ENCODE results near the gene HTR1B.
A peak's percentile ranks its signal among the peaks of the same experiment; 100 is the strongest.

The HTR1B gene

DNA sequence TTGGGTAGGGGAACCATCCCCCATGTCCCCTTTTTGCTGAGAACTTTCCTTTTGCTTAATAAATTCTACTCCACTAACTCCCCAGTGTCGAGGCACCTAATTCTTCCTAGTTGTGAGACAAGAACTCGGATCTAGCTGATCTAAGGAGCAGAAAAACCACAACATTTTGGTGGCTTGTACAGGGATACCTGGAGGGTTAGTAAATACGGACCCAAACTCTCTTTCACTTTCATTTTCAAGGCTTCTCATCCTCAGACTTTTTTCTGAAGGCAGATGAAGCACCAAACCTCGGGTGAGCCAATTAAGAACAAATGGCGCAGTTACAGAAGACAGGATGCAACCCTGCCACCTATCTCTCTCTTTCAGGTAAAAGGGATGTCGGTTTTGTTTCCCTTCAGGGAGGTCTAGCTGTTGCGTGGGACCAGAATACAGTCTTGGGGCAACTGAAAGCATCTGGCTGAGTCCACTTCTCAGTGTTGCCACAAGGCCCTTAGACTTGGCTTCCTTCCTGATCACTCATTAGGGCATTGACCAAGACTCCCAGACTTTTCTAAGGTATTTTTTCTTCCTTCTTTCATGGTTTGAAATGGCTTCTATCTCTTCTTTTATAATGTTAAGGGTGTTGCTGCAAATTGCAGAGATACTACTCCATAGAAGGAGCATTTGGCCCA is 11.1 kb upstream of the HTR1B start:
- Histone ChIP-seq H3K27me3 (ENCODE audit: control insufficient read depth in 1 of 2, insufficient read depth in 1 of 2, low read length in 2 of 2) (no peaks in the 10 kb centered on the region), H3K4me3 (ENCODE audit: insufficient read depth in 1 of 2, low read depth in 1 of 2, low read length in 2 of 2) (peak overlapping the region in 1 of 2 experiments; percentile 41), H3K36me3 (ENCODE audit: control insufficient read depth in 1 of 2, insufficient read depth in 2 of 2, low read depth in 1 of 2, low read length in 2 of 2) (no peaks in the 10 kb centered on the region), H3K4me2 (ENCODE audit: low read length, poor library complexity, severe bottlenecking) (no peak overlapping the region), H3K9me3 (ENCODE audit: control insufficient read depth, low read length) (no peaks in the 10 kb centered on the region), H2BK5ac (ENCODE audit: low read depth, low read length, poor library complexity, severe bottlenecking) (no peak overlapping the region), H2AK5ac (ENCODE audit: low read length, severe bottlenecking) (no peak overlapping the region), H2BK120ac (ENCODE audit: low read depth, low read length) (no peak overlapping the region), H2BK12ac (ENCODE audit: low read length in 2 of 2) (no peak overlapping the region), H2BK15ac (ENCODE audit: low read depth, poor library complexity, severe bottlenecking) (no peak overlapping the region), H2AFZ (ENCODE audit: low read depth, low read length) (no peak overlapping the region), H3K27ac (ENCODE audit: low read length, poor library complexity, severe bottlenecking) (no peak overlapping the region), H3K18ac (ENCODE audit: low read depth in 1 of 2, low read length in 2 of 2) (no peak overlapping the region), H3K9ac (ENCODE audit: low read length) (no peak overlapping the region), H3K4me1 (ENCODE audit: control insufficient read depth, insufficient read depth, low read depth, low read length) (no peaks in the 10 kb centered on the region), H3K79me1 (replicated peaks; ENCODE audit: low read length, poor library complexity, severe bottlenecking) (no peaks in the 10 kb centered on the region), H3K23ac (ENCODE audit: low read length in 2 of 2) (no peak overlapping the region), H3K4ac (ENCODE audit: low read depth in 1 of 2, low read length in 2 of 2) (no peak overlapping the region), H3K14ac (ENCODE audit: low read length in 2 of 2) (no peak overlapping the region), H4K91ac (ENCODE audit: low read length) (no peak overlapping the region), H4K8ac (ENCODE audit: low read length) (no peak overlapping the region)
- peak; percentile 22 for DNase-seq
- 85% methylated on average over 7 of the region's 7 CpGs for WGBS

GRCh38 chr6:77470983-77471382 is 7.7 kb upstream of the HTR1B start:
- no peaks in the 10 kb centered on the region for H3K9me3 ChIP-seq (ENCODE audit: control insufficient read depth, low read length)
- no peaks in the 10 kb centered on the region for H3K79me1 ChIP-seq (replicated peaks; ENCODE audit: low read length, poor library complexity, severe bottlenecking)
- H3K23ac ChIP-seq (ENCODE audit: low read length in 2 of 2), result no peak overlapping the region
- H2BK12ac ChIP-seq (ENCODE audit: low read length in 2 of 2), result no peak overlapping the region
- no peak for DNase-seq
- H4K91ac ChIP-seq (ENCODE audit: low read length), result no peak overlapping the region
- WGBS, result 80% methylated on average over 1 of the region's 1 CpG
- no peak overlapping the region for H3K14ac ChIP-seq (ENCODE audit: low read length in 2 of 2)
- no peak overlapping the region for H2BK120ac ChIP-seq (ENCODE audit: low read depth, low read length)
- no peak overlapping the region for H2AFZ ChIP-seq (ENCODE audit: low read depth, low read length)
- H4K8ac ChIP-seq (ENCODE audit: low read length), result no peak overlapping the region
- H2BK5ac ChIP-seq (ENCODE audit: low read depth, low read length, poor library complexity, severe bottlenecking), result no peak overlapping the region
- no peaks in the 10 kb centered on the region for H3K36me3 ChIP-seq (ENCODE audit: control insufficient read depth in 1 of 2, insufficient read depth in 2 of 2, low read depth in 1 of 2, low read length in 2 of 2)
- H3K27me3 ChIP-seq (ENCODE audit: control insufficient read depth in 1 of 2, insufficient read depth in 1 of 2, low read length in 2 of 2), result peaks cover 0 to 4% of the 10 kb centered on the region in 2 experiments
- no peak overlapping the region for H3K4me3 ChIP-seq (ENCODE audit: insufficient read depth in 1 of 2, low read depth in 1 of 2, low read length in 2 of 2)
- H3K9ac ChIP-seq (ENCODE audit: low read length), result no peak overlapping the region
- H2AK5ac ChIP-seq (ENCODE audit: low read length, severe bottlenecking), result no peak overlapping the region
- H3K4me1 ChIP-seq (ENCODE audit: control insufficient read depth, insufficient read depth, low read depth, low read length), result peaks cover 3% of the 10 kb centered on the region
- H3K4ac ChIP-seq (ENCODE audit: low read depth in 1 of 2, low read length in 2 of 2), result no peak overlapping the region
- no peak overlapping the region for H3K18ac ChIP-seq (ENCODE audit: low read depth in 1 of 2, low read length in 2 of 2)
- no peak overlapping the region for H3K4me2 ChIP-seq (ENCODE audit: low read length, poor library complexity, severe bottlenecking)
- H2BK15ac ChIP-seq (ENCODE audit: low read depth, poor library complexity, severe bottlenecking), result no peak overlapping the region
- H3K27ac ChIP-seq (ENCODE audit: low read length, poor library complexity, severe bottlenecking), result no peak overlapping the region

GRCh38 chr6:77468939-77469338 is 5.6 kb upstream of the HTR1B start:
- WGBS, result 89% methylated on average over 6 of the region's 6 CpGs
- peaks cover 0 to 24% of the 10 kb centered on the region in 2 experiments for H3K27me3 ChIP-seq (ENCODE audit: control insufficient read depth in 1 of 2, insufficient read depth in 1 of 2, low read length in 2 of 2)

GRCh38 chr6:77466451-77467437 is 3.5 kb upstream of the HTR1B start:
- Histone ChIP-seq H3K4me3 (ENCODE audit: insufficient read depth in 1 of 2, low read depth in 1 of 2, low read length in 2 of 2) (peak overlapping the region; percentile 62 to 83), H3K36me3 (ENCODE audit: control insufficient read depth in 1 of 2, insufficient read depth in 2 of 2, low read depth in 1 of 2, low read length in 2 of 2) (no peaks in the 10 kb centered on the region), H2AK5ac (ENCODE audit: low read length, severe bottlenecking) (no peak overlapping the region), H2BK120ac (ENCODE audit: low read depth, low read length) (no peak overlapping the region), H3K23ac (ENCODE audit: low read length in 2 of 2) (peak overlapping the region in 1 of 2 experiments; percentile 42), H3K9me3 (ENCODE audit: control insufficient read depth, low read length) (peaks cover 4% of the 10 kb centered on the region), H3K4me2 (ENCODE audit: low read length, poor library complexity, severe bottlenecking) (peak overlapping the region; percentile 75), H3K27me3 (ENCODE audit: control insufficient read depth in 1 of 2, insufficient read depth in 1 of 2, low read length in 2 of 2) (peaks cover 3 to 46% of the 10 kb centered on the region in 2 experiments), H3K18ac (ENCODE audit: low read depth in 1 of 2, low read length in 2 of 2) (peak overlapping the region in 1 of 2 experiments; percentile 34), H3K4me1 (ENCODE audit: control insufficient read depth, insufficient read depth, low read depth, low read length) (peaks cover 27% of the 10 kb centered on the region), H3K4ac (ENCODE audit: low read depth in 1 of 2, low read length in 2 of 2) (peak overlapping the region in 1 of 2 experiments; percentile 74), H2AFZ (ENCODE audit: low read depth, low read length) (peak overlapping the region; percentile 51), H3K27ac (ENCODE audit: low read length, poor library complexity, severe bottlenecking) (peak overlapping the region; percentile 80), H3K9ac (ENCODE audit: low read length) (peak overlapping the region; percentile 83), H2BK15ac (ENCODE audit: low read depth, poor library complexity, severe bottlenecking) (no peak overlapping the region), H4K8ac (ENCODE audit: low read length) (peak overlapping the region; percentile 80), H2BK5ac (ENCODE audit: low read depth, low read length, poor library complexity, severe bottlenecking) (no peak overlapping the region), H3K14ac (ENCODE audit: low read length in 2 of 2) (no peak overlapping the region), H3K79me1 (replicated peaks; ENCODE audit: low read length, poor library complexity, severe bottlenecking) (peaks cover 1% of the 10 kb centered on the region), H4K91ac (ENCODE audit: low read length) (no peak overlapping the region), H2BK12ac (ENCODE audit: low read length in 2 of 2) (peak overlapping the region in 1 of 2 experiments; percentile 15)
- WGBS, result 15% methylated on average over 30 of the region's 30 CpGs
- DNase-seq, result peak; percentile 50

More at GRCh38 chr6:77468939-77469338, 5.6 kb upstream of the HTR1B start:
- Histone ChIP-seq H3K14ac (ENCODE audit: low read length in 2 of 2) (no peak overlapping the region), H3K4me3 (ENCODE audit: insufficient read depth in 1 of 2, low read depth in 1 of 2, low read length in 2 of 2) (no peak overlapping the region), H3K23ac (ENCODE audit: low read length in 2 of 2) (no peak overlapping the region), H2AFZ (ENCODE audit: low read depth, low read length) (no peak overlapping the region), H3K9me3 (ENCODE audit: control insufficient read depth, low read length) (no peaks in the 10 kb centered on the region), H3K79me1 (replicated peaks; ENCODE audit: low read length, poor library complexity, severe bottlenecking) (no peaks in the 10 kb centered on the region), H2BK15ac (ENCODE audit: low read depth, poor library complexity, severe bottlenecking) (no peak overlapping the region), H4K8ac (ENCODE audit: low read length) (no peak overlapping the region), H2BK120ac (ENCODE audit: low read depth, low read length) (no peak overlapping the region), H2BK12ac (ENCODE audit: low read length in 2 of 2) (no peak overlapping the region), H2AK5ac (ENCODE audit: low read length, severe bottlenecking) (no peak overlapping the region), H3K4me1 (ENCODE audit: control insufficient read depth, insufficient read depth, low read depth, low read length) (peaks cover 11% of the 10 kb centered on the region), H3K4ac (ENCODE audit: low read depth in 1 of 2, low read length in 2 of 2) (no peak overlapping the region), H3K9ac (ENCODE audit: low read length) (no peak overlapping the region), H3K18ac (ENCODE audit: low read depth in 1 of 2, low read length in 2 of 2) (no peak overlapping the region), H3K4me2 (ENCODE audit: low read length, poor library complexity, severe bottlenecking) (no peak overlapping the region), H3K27ac (ENCODE audit: low read length, poor library complexity, severe bottlenecking) (no peak overlapping the region), H3K36me3 (ENCODE audit: control insufficient read depth in 1 of 2, insufficient read depth in 2 of 2, low read depth in 1 of 2, low read length in 2 of 2) (no peaks in the 10 kb centered on the region), H2BK5ac (ENCODE audit: low read depth, low read length, poor library complexity, severe bottlenecking) (no peak overlapping the region), H4K91ac (ENCODE audit: low read length) (no peak overlapping the region)
- DNase-seq, result no peak

Data from mesenchymal stem cell (in vitro differentiated cells and primary cell).